GM12891 (cell line): ENCODE data around the gene PTPRD.

Experiments
- POLR2A ChIP-seq: IDR thresholded peaks from 2 replicates; pipeline ENCODE4 v1.6.1; 2011; ENCODE audit warnings: low read depth, low read length, control low read depth
- POLR2AphosphoS5 ChIP-seq: IDR thresholded peaks from 2 replicates; pipeline ENCODE4 v1.6.1; 2011; ENCODE audit warnings: low read depth, low read length, control low read depth

DNA sequence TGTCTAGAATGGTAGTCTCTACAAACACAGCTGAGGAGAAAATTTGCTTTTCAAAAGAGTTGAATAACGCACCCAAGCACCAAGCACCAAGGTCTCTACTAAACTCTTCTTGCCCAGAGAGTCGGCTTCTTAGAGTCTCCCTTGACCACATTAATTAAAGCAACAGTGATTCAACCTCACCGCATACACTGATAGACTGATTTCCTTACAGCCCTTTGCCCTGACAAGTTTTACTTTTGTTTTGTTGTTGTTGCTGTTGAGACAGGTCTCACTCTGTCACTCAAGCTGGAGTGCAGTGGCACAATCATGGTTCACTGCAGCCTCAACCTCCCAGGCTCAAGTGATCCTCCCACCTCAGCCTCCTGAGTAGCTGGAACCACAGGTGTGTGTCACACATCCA, 1777.5 kb downstream of the PTPRD start:
- TF ChIP-seq POLR2A, result no peak
- no peak for TF ChIP-seq POLR2AphosphoS5
